Hematopoietic multipotent progenitor cell treated with erythropoietin and hydrocortisone succinate and interleukin-3 and kit ligand, for 17 days (in vitro differentiated cells): ENCODE data around the gene FAM222B.
"Not testable (repeated sequence)": the region's sequence is repeated elsewhere in the genome, so short reads cannot be mapped to it uniquely, and the experiment has no call there.

ENCODE experiments used
- DNase-seq: peaks from one replicate; pipeline ENCODE4 v3.0.0-alpha.2; 2015; ENCODE audit warnings: low spot score

FAM222B gene

GRCh38 chr17:28842282-28843012 lies at the start of gene FAM222B:
Gene FAM222B, minus strand, starts transcription at chr17:28842790. Its CDS starts 76,123 bp downstream, at chr17:28766667.
- DNase-seq, result peak; percentile 81

- no peak for DNase-seq
These were observed 49.4 kb upstream of the FAM222B start for GRCh38 chr17:28892024-28892423.

- no peak for DNase-seq
These were observed 48.6 kb upstream of the FAM222B start for GRCh38 chr17:28891201-28891600.

- no peak for DNase-seq
These were observed 47.4 kb upstream of the FAM222B start for GRCh38 chr17:28889996-28890395.

GRCh38 chr17:28888832-28889231 lies 46.2 kb upstream of the FAM222B start:
- no peak for DNase-seq

GRCh38 chr17:28887871-28888471 lies 45.4 kb upstream of the FAM222B start:
- DNase-seq, result no peak

- DNase-seq, result no peak
These were observed 43.4 kb upstream of the FAM222B start for GRCh38 chr17:28885951-28886350.

GRCh38 chr17:28885363-28885762 lies 42.8 kb upstream of the FAM222B start:
- DNase-seq, result no peak

GRCh38 chr17:28883967-28884702 lies 41.5 kb upstream of the FAM222B start:
- no peak for DNase-seq

GRCh38 chr17:28882154-28882895 lies 39.7 kb upstream of the FAM222B start:
- DNase-seq, result no peak

- DNase-seq, result no peak
These were observed 39.0 kb upstream of the FAM222B start for GRCh38 chr17:28881533-28882056.

- no peak for DNase-seq
These were observed 38.0 kb upstream of the FAM222B start for GRCh38 chr17:28880572-28880945.

- DNase-seq, result peak; percentile 57
These were observed 37.4 kb upstream of the FAM222B start for GRCh38 chr17:28879886-28880571.

GRCh38 chr17:28878981-28879380 lies 36.4 kb upstream of the FAM222B start:
- peak; percentile 87 for DNase-seq

- peak; percentile 35 for DNase-seq
These were observed 35.7 kb upstream of the FAM222B start for GRCh38 chr17:28878158-28878910.

- not testable (repeated sequence) for DNase-seq
These were observed 34.6 kb upstream of the FAM222B start for GRCh38 chr17:28877150-28877711.

GRCh38 chr17:28875848-28876550 lies 33.4 kb upstream of the FAM222B start:
- peak; percentile 52 for DNase-seq

GRCh38 chr17:28874750-28875149 lies 32.2 kb upstream of the FAM222B start:
- peak; percentile 57 for DNase-seq

GRCh38 chr17:28873839-28874238 lies 31.2 kb upstream of the FAM222B start:
- peak; percentile 65 for DNase-seq
